ENCODE data around the gene RNU6-9. TPM values are rescaled to one million over a fixed set of nuclear protein-coding genes. Genes with fewer than 3 reads are reported as not detected.
"Not testable (repeated sequence)": the region's sequence is repeated elsewhere in the genome, so short reads cannot be mapped to it uniquely, and the experiment has no call there.

Gene RNU6-9
- total RNA-seq, 1 donor from 2014 or later = not detected

DNA sequence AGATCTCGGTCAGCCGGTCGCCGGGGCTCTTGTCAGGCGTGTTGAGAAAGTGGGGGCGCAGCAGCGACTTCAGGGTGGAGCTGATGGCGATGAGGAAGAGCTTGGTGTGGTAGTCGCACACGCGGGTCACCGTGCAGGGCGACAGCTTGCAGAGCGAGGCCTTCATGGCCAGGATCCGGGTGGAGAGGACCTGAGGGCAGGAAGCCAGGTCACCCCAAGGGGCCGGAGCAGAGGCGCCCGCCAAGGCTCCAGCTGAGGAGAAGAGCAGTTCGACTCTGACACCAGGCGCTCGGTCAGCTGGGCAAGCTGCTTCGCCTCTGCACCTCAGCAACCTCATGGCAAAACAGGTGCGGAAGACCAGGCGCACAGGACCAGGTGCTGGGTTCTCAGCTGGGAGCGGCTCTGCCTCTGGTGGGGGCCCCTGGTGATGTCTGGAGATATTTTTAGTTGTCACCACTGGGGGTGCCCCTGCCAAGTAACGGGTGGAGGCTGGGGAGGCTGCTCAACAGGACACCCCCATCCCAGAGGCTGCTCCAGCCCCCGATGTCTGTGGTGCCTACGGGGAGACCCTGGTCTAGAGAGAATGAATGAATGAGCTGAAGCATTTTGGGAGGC, 17.9 kb upstream of the RNU6-9 start:
- no peak for DNase-seq (ENCODE audit: low read depth, low spot score)
- TF ChIP-seq, protein P1, sequence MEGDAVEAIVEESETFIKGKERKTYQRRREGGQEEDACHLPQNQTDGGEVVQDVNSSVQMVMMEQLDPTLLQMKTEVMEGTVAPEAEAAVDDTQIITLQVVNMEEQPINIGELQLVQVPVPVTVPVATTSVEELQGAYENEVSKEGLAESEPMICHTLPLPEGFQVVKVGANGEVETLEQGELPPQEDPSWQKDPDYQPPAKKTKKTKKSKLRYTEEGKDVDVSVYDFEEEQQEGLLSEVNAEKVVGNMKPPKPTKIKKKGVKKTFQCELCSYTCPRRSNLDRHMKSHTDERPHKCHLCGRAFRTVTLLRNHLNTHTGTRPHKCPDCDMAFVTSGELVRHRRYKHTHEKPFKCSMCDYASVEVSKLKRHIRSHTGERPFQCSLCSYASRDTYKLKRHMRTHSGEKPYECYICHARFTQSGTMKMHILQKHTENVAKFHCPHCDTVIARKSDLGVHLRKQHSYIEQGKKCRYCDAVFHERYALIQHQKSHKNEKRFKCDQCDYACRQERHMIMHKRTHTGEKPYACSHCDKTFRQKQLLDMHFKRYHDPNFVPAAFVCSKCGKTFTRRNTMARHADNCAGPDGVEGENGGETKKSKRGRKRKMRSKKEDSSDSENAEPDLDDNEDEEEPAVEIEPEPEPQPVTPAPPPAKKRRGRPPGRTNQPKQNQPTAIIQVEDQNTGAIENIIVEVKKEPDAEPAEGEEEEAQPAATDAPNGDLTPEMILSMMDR (conservative IDR thresholded peaks at IDR 0.05) = no peak
- Mint-ChIP-seq H3K36me3 (ENCODE audit: low read depth) (peaks cover under 1% of the 10 kb centered on the region), H3K4me1 (no peaks in the 10 kb centered on the region), H3K27me3 (ENCODE audit: low read depth) (peaks cover 5% of the 10 kb centered on the region), H3K27ac (ENCODE audit: unreplicated experiment) (no peak overlapping the region), H3K9me3 (no peaks in the 10 kb centered on the region), H3K4me3 (no peak overlapping the region)

DNA sequence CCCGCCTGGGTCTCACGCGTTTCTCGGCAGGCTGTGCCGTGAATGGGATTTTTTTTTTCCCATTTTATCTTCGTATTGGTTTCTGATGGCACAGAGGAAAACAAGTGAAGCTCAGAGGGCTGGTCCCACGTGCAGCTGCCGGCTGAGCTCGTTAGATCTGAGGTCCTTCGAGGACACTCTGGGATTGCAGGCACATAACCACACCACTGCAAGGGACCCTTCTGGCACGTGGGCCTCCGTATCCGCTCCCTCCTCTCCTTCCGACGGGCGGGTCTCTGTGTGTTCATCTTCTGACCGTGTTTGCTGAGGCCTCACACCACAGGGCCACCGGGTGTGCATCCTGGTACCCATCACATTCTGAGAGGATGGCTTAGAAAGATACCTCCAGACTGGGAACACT, 17.2 kb upstream of the RNU6-9 start:
- no peak overlapping the region for H3K4me3 Mint-ChIP-seq
- H3K27ac Mint-ChIP-seq (ENCODE audit: unreplicated experiment) = no peak overlapping the region
- TF ChIP-seq, protein P1 (conservative IDR thresholded peaks at IDR 0.05) = no peak
- no peaks in the 10 kb centered on the region for H3K36me3 Mint-ChIP-seq (ENCODE audit: low read depth)
- H3K27me3 Mint-ChIP-seq (ENCODE audit: low read depth) = peaks cover 5% of the 10 kb centered on the region
- no peaks in the 10 kb centered on the region for H3K4me1 Mint-ChIP-seq
- no peaks in the 10 kb centered on the region for H3K9me3 Mint-ChIP-seq
- no peak for DNase-seq (ENCODE audit: low read depth, low spot score)

DNA sequence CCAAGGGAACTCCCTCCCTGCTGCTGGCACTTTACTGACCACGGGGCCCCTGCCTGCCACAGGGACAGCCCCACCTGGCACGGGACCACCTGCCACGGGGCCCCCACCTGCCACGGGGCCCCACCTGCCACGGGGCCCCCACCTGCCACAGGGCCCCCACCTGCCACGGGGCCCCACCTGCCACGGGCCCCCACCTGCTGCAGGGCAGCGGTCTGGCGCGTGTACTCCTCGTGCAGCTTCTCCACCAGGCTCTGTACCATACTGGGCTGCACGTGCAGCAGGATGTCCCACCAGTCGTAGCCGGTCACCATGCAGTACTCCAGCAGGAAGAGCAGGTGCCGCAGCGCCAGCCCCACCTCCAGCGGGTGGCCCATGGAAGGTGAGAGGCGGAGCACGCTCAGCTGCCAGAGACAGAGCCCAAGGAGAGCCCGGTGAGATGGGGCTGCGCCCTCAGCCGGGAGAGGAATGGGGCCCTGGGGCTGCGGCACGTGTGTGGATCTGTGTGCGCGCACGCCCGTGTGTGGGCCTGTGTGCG, 16.4 kb upstream of the RNU6-9 start:
- H3K27ac Mint-ChIP-seq (ENCODE audit: unreplicated experiment) = no peak overlapping the region
- H3K36me3 Mint-ChIP-seq (ENCODE audit: low read depth) = no peaks in the 10 kb centered on the region

DNA sequence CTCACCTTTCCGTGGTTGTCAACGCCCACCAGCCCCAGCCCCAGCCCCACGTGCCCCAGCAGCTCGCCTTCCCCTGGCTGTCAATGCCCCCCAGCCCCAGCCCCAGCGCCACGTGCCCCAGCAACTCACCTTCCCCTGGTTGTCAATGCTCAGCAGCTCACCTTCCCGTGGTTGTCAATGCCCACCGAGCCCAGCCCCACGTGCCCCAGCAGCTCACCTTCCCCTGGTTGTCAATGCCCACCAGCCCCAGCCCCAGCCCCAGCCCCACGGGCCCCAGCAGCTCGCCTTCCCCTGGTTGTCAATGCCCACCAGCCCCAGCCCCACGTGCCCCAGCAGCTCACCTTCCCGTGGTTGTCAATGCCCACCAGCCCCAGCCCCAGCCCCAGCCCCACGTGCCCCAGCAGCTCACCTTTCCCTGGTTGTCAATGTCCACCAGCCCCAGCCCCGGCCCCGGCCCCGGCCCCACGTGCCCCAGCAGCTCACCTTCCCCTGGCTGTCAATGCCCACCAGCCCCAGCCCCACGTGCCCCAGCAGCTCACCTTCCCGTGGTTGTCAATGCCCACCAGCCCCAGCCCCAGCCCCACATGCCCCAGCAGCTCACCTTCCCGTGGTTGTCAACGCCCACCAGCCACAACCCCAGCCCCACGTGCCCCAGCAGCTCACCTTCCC, 15.2 kb upstream of the RNU6-9 start:
- H3K4me1 Mint-ChIP-seq; DNase-seq (ENCODE audit: low read depth, low spot score); H3K27me3 Mint-ChIP-seq (ENCODE audit: low read depth); H3K4me3 Mint-ChIP-seq; H3K27ac Mint-ChIP-seq (ENCODE audit: unreplicated experiment); H3K36me3 Mint-ChIP-seq (ENCODE audit: low read depth); H3K9me3 Mint-ChIP-seq: not testable (repeated sequence)

More for the DNA sequence above, 16.4 kb upstream of the RNU6-9 start:
- no peak for DNase-seq (ENCODE audit: low read depth, low spot score)
- Mint-ChIP-seq H3K9me3 (no peaks in the 10 kb centered on the region), H3K4me1 (no peaks in the 10 kb centered on the region), H3K4me3 (no peak overlapping the region), H3K27me3 (ENCODE audit: low read depth) (peaks cover 2% of the 10 kb centered on the region)
- TF ChIP-seq, protein P1 (conservative IDR thresholded peaks at IDR 0.05) = no peak

DNA sequence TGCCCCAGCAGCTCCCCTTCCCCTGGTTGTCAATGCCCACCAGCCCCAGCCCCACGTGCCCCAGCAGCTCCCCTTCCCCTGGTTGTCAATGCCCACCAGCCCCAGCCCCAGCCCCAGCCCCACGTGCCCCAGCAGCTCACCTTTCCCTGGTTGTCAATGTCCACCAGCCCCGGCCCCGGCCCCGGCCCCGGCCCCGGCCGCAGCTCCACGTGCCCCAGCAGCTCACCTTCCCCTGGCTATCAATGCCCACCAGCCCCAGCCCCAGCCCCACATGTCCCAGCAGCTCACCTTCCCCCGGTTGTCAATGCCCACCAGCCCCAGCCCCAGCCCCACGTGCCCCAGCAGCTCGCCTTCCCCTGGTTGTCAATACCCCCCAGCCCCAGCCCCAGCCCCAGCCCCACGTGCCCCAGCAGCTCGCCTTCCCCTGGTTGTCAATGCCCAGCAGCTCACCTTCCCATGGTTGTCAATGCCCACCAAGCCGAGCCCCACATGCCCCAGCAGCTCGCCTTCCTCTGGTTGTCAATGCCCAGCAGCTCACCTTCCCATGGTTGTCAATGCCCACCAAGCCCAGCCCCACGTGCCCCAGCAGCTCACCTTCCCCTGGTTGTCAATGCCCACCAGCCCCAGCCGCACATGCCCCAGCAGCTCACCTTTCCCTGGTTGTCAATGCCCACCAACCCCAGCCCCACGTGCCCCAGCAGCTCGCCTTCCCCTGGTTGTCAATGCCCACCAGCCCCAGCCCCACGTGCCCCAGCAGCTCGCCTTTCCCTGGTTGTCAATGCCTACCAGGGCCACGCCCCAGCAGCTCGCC, 14.3 kb upstream of the RNU6-9 start:
- not testable (repeated sequence) for H3K4me1 Mint-ChIP-seq

DNA sequence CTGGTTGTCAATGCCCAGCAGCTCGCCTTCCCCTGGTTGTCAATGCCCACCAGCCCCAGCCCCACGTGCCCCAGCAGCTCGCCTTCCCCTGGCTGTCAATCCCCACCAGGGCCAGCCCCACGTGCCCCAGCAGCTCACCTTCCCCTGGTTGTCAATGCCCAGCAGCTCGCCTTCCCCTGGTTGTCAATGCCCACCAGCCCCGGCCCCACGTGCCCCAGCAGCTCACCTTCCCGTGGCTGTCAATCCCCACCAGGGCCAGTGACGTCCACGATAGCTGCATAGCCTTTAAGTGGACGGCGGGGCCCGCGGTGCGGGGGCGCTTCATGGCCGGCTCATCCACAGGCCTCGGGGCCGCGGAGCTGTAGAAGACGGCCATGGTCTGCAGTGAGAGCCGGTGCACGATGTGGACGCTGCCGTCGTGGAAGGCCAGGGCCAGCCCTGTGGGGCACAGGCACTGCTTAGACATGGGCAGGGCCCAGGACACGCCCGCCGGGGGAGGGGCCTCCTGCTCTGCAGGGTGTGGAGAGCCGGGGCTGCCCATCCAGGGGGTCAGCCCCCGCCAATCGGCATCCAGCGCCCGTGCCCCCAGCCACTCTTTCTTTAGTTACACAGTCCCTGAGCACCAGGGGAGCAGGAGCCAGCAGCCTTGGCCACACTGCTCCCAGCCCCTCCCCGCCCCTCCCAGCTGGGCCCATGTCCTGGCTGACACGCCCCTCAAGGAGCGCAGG, 13.4 kb upstream of the RNU6-9 start:
- no peak overlapping the region for H3K27ac Mint-ChIP-seq (ENCODE audit: unreplicated experiment)
- no peak overlapping the region for H3K4me3 Mint-ChIP-seq
- no peaks in the 10 kb centered on the region for H3K4me1 Mint-ChIP-seq
- TF ChIP-seq, protein P1 (conservative IDR thresholded peaks at IDR 0.05) = no peak
- no peak for DNase-seq (ENCODE audit: low read depth, low spot score)
- H3K27me3 Mint-ChIP-seq (ENCODE audit: low read depth) = no peaks in the 10 kb centered on the region
- no peaks in the 10 kb centered on the region for H3K36me3 Mint-ChIP-seq (ENCODE audit: low read depth)
- no peaks in the 10 kb centered on the region for H3K9me3 Mint-ChIP-seq

More for the DNA sequence above, 14.3 kb upstream of the RNU6-9 start:
- DNase-seq (ENCODE audit: low read depth, low spot score); H3K4me3 Mint-ChIP-seq; H3K27ac Mint-ChIP-seq (ENCODE audit: unreplicated experiment); H3K9me3 Mint-ChIP-seq; H3K36me3 Mint-ChIP-seq (ENCODE audit: low read depth); H3K27me3 Mint-ChIP-seq (ENCODE audit: low read depth): not testable (repeated sequence)
